ENCODE measurements around the gene WDR1.

DNA sequence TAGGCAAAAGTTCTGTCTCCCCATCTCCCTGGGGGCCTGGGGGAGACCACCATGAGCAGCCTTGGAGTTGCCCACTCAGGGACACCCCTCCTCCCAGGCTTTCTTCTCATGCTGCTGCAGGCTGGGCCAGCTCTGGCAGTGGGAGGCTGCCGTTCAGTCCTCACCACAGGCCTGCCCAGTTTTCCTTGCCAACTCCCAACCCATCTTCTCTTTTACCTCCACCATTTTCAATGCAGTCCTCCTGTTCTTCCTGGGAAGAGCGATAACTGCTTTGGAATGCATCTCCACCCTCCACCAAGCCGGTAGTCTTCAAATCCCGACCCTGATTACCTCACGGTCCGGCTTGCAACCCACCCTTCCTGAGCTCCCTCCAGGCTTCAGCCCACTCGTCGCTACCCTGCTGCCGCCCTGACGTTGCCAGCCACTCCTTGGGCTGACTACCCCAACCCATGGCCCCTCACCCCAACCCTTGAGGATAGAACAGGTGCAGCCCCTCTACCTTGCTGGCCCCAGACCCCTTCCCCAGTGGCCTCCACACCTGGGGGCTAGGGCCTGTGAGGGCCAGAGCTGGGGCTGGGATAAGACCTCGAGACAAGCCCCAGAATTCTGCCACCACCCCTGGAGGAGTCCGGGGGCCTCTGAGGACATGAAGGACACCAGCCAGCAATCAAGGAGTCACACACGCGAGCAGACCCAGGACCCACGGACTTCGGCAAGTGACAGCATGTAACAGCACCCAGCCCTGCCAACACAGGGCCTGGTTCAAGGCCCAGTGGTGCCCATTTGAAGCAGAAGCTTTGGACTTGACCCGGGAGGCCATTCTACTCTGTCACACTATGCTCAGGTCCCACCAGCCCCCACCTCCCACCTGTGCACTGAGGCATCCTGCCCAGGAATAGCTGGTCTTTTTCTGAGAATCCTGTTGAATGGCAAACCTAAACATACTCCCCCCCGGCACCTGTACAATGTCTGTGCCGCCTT, 9.2 kb downstream of the WDR1 start:
- no peak for TF ChIP-seq ZNF367 (CRISPR knock-in tag; IDR thresholded peaks at IDR 0.05; ENCODE audit: borderline replicate concordance)
- TF ChIP-seq POLR2AphosphoS5 (IDR thresholded peaks at IDR 0.05; ENCODE audit: low read depth, low read length): no peak
